SK-N-SH treated with all-trans-retinoic acid at 6 μM for 48 hours (cell line): Measurements from ENCODE around the gene HS3ST3A1.

Experiments used
- ARNTL ChIP-seq: fragments of 450-650 bp; formaldehyde crosslinking; IDR thresholded peaks from 2 replicates; pipeline ENCODE4 v1.5.0; 2020; ENCODE audit warnings: low read depth, mild to moderate bottlenecking, moderate library complexity, borderline replicate concordance
- ESRRG ChIP-seq: fragments of 250-450 bp; sonication (Bioruptor Pico); IDR thresholded peaks from 2 replicates; pipeline ENCODE4 v1.6.1; 2021; ENCODE audit warnings: mild to moderate bottlenecking
- POU6F1 ChIP-seq: fragments of 250-450 bp; sonication (Bioruptor Pico); IDR thresholded peaks from 2 replicates; pipeline ENCODE4 v1.8.0; 2021; ENCODE audit warnings: low read depth, mild to moderate bottlenecking, moderate library complexity, borderline replicate concordance
- PPARA ChIP-seq: fragments of 250-450 bp; sonication (Bioruptor Pico); IDR thresholded peaks from 2 replicates; pipeline ENCODE4 v1.5.0; 2020; ENCODE audit warnings: mild to moderate bottlenecking, borderline replicate concordance
- SNAI2 ChIP-seq: fragments of 250-450 bp; sonication (Bioruptor Pico); IDR thresholded peaks from 2 replicates; pipeline ENCODE4 v1.5.0; 2020; ENCODE audit warnings: mild to moderate bottlenecking, moderate library complexity
- ZC3H10 ChIP-seq: fragments of 250-450 bp; sonication (Bioruptor Pico); IDR thresholded peaks from 2 replicates; pipeline ENCODE4 v1.5.1; 2021; ENCODE audit warnings: mild to moderate bottlenecking, moderate library complexity

GRCh38 chr17:13598353-13599167 is 3.2 kb downstream of the HS3ST3A1 start:
- TF ChIP-seq ARNTL (no peak), SNAI2 (CRISPR knock-in tag) (no peak), ZC3H10 (CRISPR knock-in tag) (no peak), PPARA (no peak), ESRRG (CRISPR knock-in tag) (no peak), POU6F1 (CRISPR knock-in tag) (no peak)
